H9 (cell line): ENCODE measurements around the gene TPPP3. TPM values are rescaled to one million over a fixed set of nuclear protein-coding genes. Genes with fewer than 3 reads are reported as not detected.
"Not testable (repeated sequence)": the region's sequence is repeated elsewhere in the genome, so short reads cannot be mapped to it uniquely, and the experiment has no call there.

Experiments used
- DNase-seq: peaks from one replicate; pipeline ENCODE4 v3.0.0-alpha.2; 2017
- H2AFZ ChIP-seq: one replicate; pipeline ENCODE4 v1.6.1; 2013; ENCODE audit warnings: mild to moderate bottlenecking, low read length, control low read depth, moderate library complexity
- H2AK5ac ChIP-seq: 2 replicates; pipeline ENCODE4 v1.6.1; 2013; ENCODE audit warnings: low read length, control low read depth, mixed read lengths; ENCODE audit not compliant: insufficient read length
- H2BK120ac ChIP-seq: one replicate; pipeline ENCODE4 v1.6.1; 2013; ENCODE audit warnings: low read depth, mild to moderate bottlenecking, low read length, control low read depth, inconsistent platforms; ENCODE audit not compliant: poor library complexity, severe bottlenecking
- H2BK12ac ChIP-seq: 2 replicates; pipeline ENCODE4 v1.6.1; 2013; ENCODE audit warnings: low read length, control low read depth, mixed read lengths, low read depth; ENCODE audit not compliant: insufficient read length
- H2BK15ac ChIP-seq: 2 replicates; pipeline ENCODE4 v1.6.1; 2013; ENCODE audit warnings: low read depth, low read length, control low read depth
- H2BK20ac ChIP-seq: one replicate; pipeline ENCODE4 v1.6.1; 2013; ENCODE audit warnings: low read depth, mild to moderate bottlenecking, low read length, control low read depth, inconsistent platforms; ENCODE audit not compliant: poor library complexity, severe bottlenecking
- H2BK5ac ChIP-seq: 2 replicates; pipeline ENCODE4 v1.6.1; 2013; ENCODE audit warnings: low read length, control low read depth, mixed read lengths; ENCODE audit not compliant: insufficient read length
- H3K14ac ChIP-seq: 2 replicates; pipeline ENCODE4 v1.6.1; 2013; ENCODE audit warnings: low read length, control low read depth; ENCODE audit not compliant: insufficient read depth
- H3K18ac ChIP-seq: 2 replicates; pipeline ENCODE4 v1.6.1; 2013; ENCODE audit warnings: low read depth, mild to moderate bottlenecking, mixed read lengths, low read length, control low read depth; ENCODE audit not compliant: insufficient read length
- H3K23ac ChIP-seq: 2 replicates; pipeline ENCODE4 v1.6.1; 2013; ENCODE audit warnings: low read length, control low read depth, mixed read lengths, low read depth; ENCODE audit not compliant: insufficient read length
- H3K23me2 ChIP-seq: 2 replicates; pipeline ENCODE4 v1.6.1; 2013; ENCODE audit warnings: low read depth, mild to moderate bottlenecking, mixed read lengths, low read length, control low read depth; ENCODE audit not compliant: insufficient read length, poor library complexity, severe bottlenecking
- H3K27ac ChIP-seq: 2 replicates; pipeline ENCODE4 v1.5.1; 2013; ENCODE audit warnings: low read length, control low read depth, mixed read lengths, low read depth; ENCODE audit not compliant: insufficient read length
- H3K27me3 ChIP-seq: 2 replicates; pipeline ENCODE4 v1.6.1; 2013; ENCODE audit warnings: low read length, control low read depth, inconsistent platforms; ENCODE audit not compliant: insufficient read depth
- H3K4ac ChIP-seq: 2 replicates; pipeline ENCODE4 v1.6.1; 2013; ENCODE audit warnings: low read depth, mild to moderate bottlenecking, control low read depth, inconsistent platforms, low read length, moderate library complexity
- H3K4me1 ChIP-seq: 2 replicates; pipeline ENCODE4 v1.6.1; 2013; ENCODE audit warnings: low read length, control low read depth, inconsistent platforms; ENCODE audit not compliant: insufficient read depth
- H3K4me2 ChIP-seq: 2 replicates; pipeline ENCODE4 v1.6.1; 2013; ENCODE audit warnings: low read length, control low read depth, mixed read lengths; ENCODE audit not compliant: insufficient read length, insufficient read depth
- H3K56ac ChIP-seq: 2 replicates; pipeline ENCODE4 v1.6.1; 2013; ENCODE audit warnings: low read depth, mild to moderate bottlenecking, mixed read lengths, low read length, control low read depth; ENCODE audit not compliant: insufficient read length
- H3K79me1 ChIP-seq: 2 replicates; pipeline ENCODE4 v1.6.1; 2013; ENCODE audit warnings: low read depth, mild to moderate bottlenecking, moderate library complexity, low read length, control low read depth, inconsistent platforms; ENCODE audit not compliant: insufficient read depth, poor library complexity, severe bottlenecking
- H3K79me2 ChIP-seq: 2 replicates; pipeline ENCODE4 v1.6.1; 2013; ENCODE audit warnings: low read length, control low read depth, inconsistent platforms; ENCODE audit not compliant: insufficient read depth
- H3K9ac ChIP-seq: 2 replicates; pipeline ENCODE4 v1.6.1; 2013; ENCODE audit warnings: low read length, control low read depth, mixed read lengths; ENCODE audit not compliant: insufficient read length; ENCODE audit errors: extremely low read depth
- H3K9me3 ChIP-seq: one replicate; pipeline ENCODE4 v1.6.1; 2013; ENCODE audit warnings: low read depth, low read length, inconsistent platforms; ENCODE audit not compliant: control insufficient read depth
- H3T11ph ChIP-seq: one replicate; pipeline ENCODE4 v1.6.1; 2013; ENCODE audit warnings: mild to moderate bottlenecking, low read length, control low read depth, inconsistent platforms
- H4K20me1 ChIP-seq: one replicate; pipeline ENCODE4 v1.6.1; 2013; ENCODE audit not compliant: control insufficient read depth, insufficient read length, insufficient read depth
- H4K5ac ChIP-seq: 2 replicates; pipeline ENCODE4 v1.6.1; 2013; ENCODE audit warnings: low read depth, mild to moderate bottlenecking, mixed read lengths, low read length, control low read depth; ENCODE audit not compliant: insufficient read length
- H4K8ac ChIP-seq: replicated peaks from 2 replicates; pipeline ENCODE4 v1.6.1; 2013; ENCODE audit warnings: low read length, control low read depth, mixed read lengths, low read depth; ENCODE audit not compliant: insufficient read length
- H4K91ac ChIP-seq: 2 replicates; pipeline ENCODE4 v1.6.1; 2013; ENCODE audit warnings: low read depth, mild to moderate bottlenecking, moderate library complexity, mixed read lengths, low read length, control low read depth; ENCODE audit not compliant: insufficient read length
- H3K27ac Mint-ChIP-seq, 3 experiments: 2 replicates in 2 of 3; 3 replicates in 1 of 3; pipeline ENCODE4 v1.8.0; 2020 to 2021; ENCODE audit warnings: mixed read lengths in 3 of 3, mild to moderate bottlenecking in 1 of 3, moderate library complexity in 1 of 3
- H3K27me3 Mint-ChIP-seq: 2 replicates; pipeline ENCODE4 v1.8.0; 2021; ENCODE audit warnings: low read depth, mild to moderate bottlenecking, moderate library complexity, mixed read lengths
- H3K36me3 Mint-ChIP-seq, 3 experiments: 2 replicates in 2 of 3; 3 replicates in 1 of 3; pipeline ENCODE4 v1.8.0; 2020 to 2021; ENCODE audit warnings: low read depth in 3 of 3, mixed read lengths in 3 of 3; ENCODE audit not compliant: insufficient read depth in 1 of 3
- H3K4me1 Mint-ChIP-seq, 2 experiments: 2 replicates each; pipeline ENCODE4 v1.8.0; 2020; ENCODE audit warnings: mixed read lengths in 2 of 2
- H3K4me3 Mint-ChIP-seq, 2 experiments: 2 replicates in 1 of 2; 3 replicates in 1 of 2; pipeline ENCODE4 v1.8.0; 2020 to 2021; ENCODE audit warnings: mild to moderate bottlenecking in 2 of 2, mixed read lengths in 2 of 2, moderate library complexity in 1 of 2
- H3K9me3 Mint-ChIP-seq, 2 experiments: 2 replicates in 1 of 2; 3 replicates in 1 of 2; pipeline ENCODE4 v1.8.0; 2020; ENCODE audit warnings: mild to moderate bottlenecking in 2 of 2, mixed read lengths in 2 of 2, moderate library complexity in 1 of 2
- CTCF ChIP-seq: fragments of 200-600 bp; sonication (generic); conservative IDR thresholded peaks from 3 replicates; pipeline ENCODE4 v1.8.0; 2021; ENCODE audit warnings: antibody characterized with exemption, mild to moderate bottlenecking
- WGBS: extraction: QIAGEN DNeasy Blood & Tissue Kit; methylation state at CpG from one replicate; pipeline ENCODE4 v1.1.7; 2013; ENCODE audit warnings: missing lambda C conversion rate, low lambda C conversion rate, mixed read lengths; ENCODE audit not compliant: insufficient read length; ENCODE audit errors: extremely low coverage; 5-methylcytosine and 5-hydroxymethylcytosine counted together
- total RNA-seq: library from RNA; stranded (reverse); gene quantifications from 2 replicates; pipeline ENCODE4 v1.2.1, GENCODE V29; 2021

TPPP3 gene
- total RNA-seq, 1 experiment from 2014 or later = 0.79 TPM

- H4K91ac ChIP-seq = no peak overlapping the region
- Mint-ChIP-seq H3K4me3 (no peak overlapping the region), H3K27ac (no peak overlapping the region), H3K27me3 (peaks cover 46% of the 10 kb centered on the region), H3K9me3 (no peaks in the 10 kb centered on the region), H3K4me1 (no peaks in the 10 kb centered on the region), H3K36me3 (no peaks in the 10 kb centered on the region)
- H2BK12ac ChIP-seq = no peak overlapping the region
- no peak overlapping the region for H3K56ac ChIP-seq
- no peaks in the 10 kb centered on the region for H3K27me3 ChIP-seq
- H3K14ac ChIP-seq = no peak overlapping the region
- H2AFZ ChIP-seq = no peak overlapping the region
- H3K9me3 ChIP-seq = no peaks in the 10 kb centered on the region
- no peak overlapping the region for H3K18ac ChIP-seq
- TF ChIP-seq CTCF = no peak
- H3K27ac ChIP-seq = no peak overlapping the region
- H4K8ac ChIP-seq = no peak overlapping the region
- no peaks in the 10 kb centered on the region for H3K79me2 ChIP-seq
- H2BK120ac ChIP-seq = no peak overlapping the region
- H4K20me1 ChIP-seq = no peaks in the 10 kb centered on the region
- no peak overlapping the region for H4K5ac ChIP-seq
- no peak overlapping the region for H3T11ph ChIP-seq
- H2BK5ac ChIP-seq = no peak overlapping the region
- H3K4me2 ChIP-seq = no peak overlapping the region
- no peaks in the 10 kb centered on the region for H3K79me1 ChIP-seq
- no peak for DNase-seq
- no peak overlapping the region for H2BK20ac ChIP-seq
- no peak overlapping the region for H2BK15ac ChIP-seq
- no peaks in the 10 kb centered on the region for H3K23me2 ChIP-seq
- no peak overlapping the region for H3K9ac ChIP-seq
- H3K4ac ChIP-seq = no peak overlapping the region
- no peaks in the 10 kb centered on the region for H3K4me1 ChIP-seq
- H2AK5ac ChIP-seq = no peak overlapping the region
- no peak overlapping the region for H3K23ac ChIP-seq
- WGBS = no CpG with 5 or more reads among the region's 3 CpGs
Measured at GRCh38 chr16:67356396-67356795, 36.9 kb downstream of the TPPP3 start.

GRCh38 chr16:67352463-67352862 is 40.8 kb downstream of the TPPP3 start:
- not testable (repeated sequence) for H3K36me3 Mint-ChIP-seq, H3K4me2 ChIP-seq, H3K4me3 Mint-ChIP-seq, H4K8ac ChIP-seq, H2BK12ac ChIP-seq, H3K14ac ChIP-seq, H2AFZ ChIP-seq, H2BK5ac ChIP-seq, H3K4ac ChIP-seq, H3K4me1 Mint-ChIP-seq, H2BK120ac ChIP-seq, H3K4me1 ChIP-seq, H3K27me3 ChIP-seq, H2AK5ac ChIP-seq, H4K91ac ChIP-seq, H4K5ac ChIP-seq, H3K9me3 Mint-ChIP-seq, H4K20me1 ChIP-seq, H3K9ac ChIP-seq, H3K79me2 ChIP-seq, H3K23ac ChIP-seq, H3K9me3 ChIP-seq, H3K56ac ChIP-seq, H3K79me1 ChIP-seq, H3K27ac Mint-ChIP-seq, H2BK20ac ChIP-seq, H3K18ac ChIP-seq, DNase-seq, H2BK15ac ChIP-seq, H3K27ac ChIP-seq, H3T11ph ChIP-seq, H3K23me2 ChIP-seq
- H3K27me3 Mint-ChIP-seq = peaks cover 37% of the 10 kb centered on the region
- WGBS = no CpG with 5 or more reads among the region's 3 CpGs
